HG03175 (cell line): ENCODE results near the gene SUCLG1.
"Not testable (repeated sequence)": the region's sequence is repeated elsewhere in the genome, so short reads cannot be mapped to it uniquely, and the experiment has no call there.

Experiments
- ATAC-seq: cut with Tn5 transposase; IDR thresholded peaks from one replicate; pipeline ENCODE4 v1.9.1; 2021; ENCODE audit warnings: mild to moderate bottlenecking, moderate library complexity; ENCODE audit not compliant: unreplicated experiment

The SUCLG1 gene

GRCh38 chr2:84459018-84459943 lies at the start of gene SUCLG1:
Gene SUCLG1, minus strand, starts transcription at chr2:84459280. Its CDS starts 11 bp downstream, at chr2:84459269.
- ATAC-seq = peak; percentile 96

- ATAC-seq = no peak
Measured at GRCh38 chr2:84498150-84498799, 39.2 kb upstream of the SUCLG1 start.

- no peak for ATAC-seq
Measured at GRCh38 chr2:84497285-84497684, 38.2 kb upstream of the SUCLG1 start.

GRCh38 chr2:84496386-84496785 lies 37.3 kb upstream of the SUCLG1 start:
- no peak for ATAC-seq

- ATAC-seq = peak; percentile 83
Measured at GRCh38 chr2:84495539-84496146, 36.6 kb upstream of the SUCLG1 start.

GRCh38 chr2:84494070-84494469 lies 35.0 kb upstream of the SUCLG1 start:
- ATAC-seq = no peak

- ATAC-seq = no peak
Measured at GRCh38 chr2:84493514-84493913, 34.4 kb upstream of the SUCLG1 start.

GRCh38 chr2:84492571-84492970 lies 33.5 kb upstream of the SUCLG1 start:
- no peak for ATAC-seq

GRCh38 chr2:84491741-84492140 lies 32.7 kb upstream of the SUCLG1 start:
- ATAC-seq = no peak

- ATAC-seq = no peak
Measured at GRCh38 chr2:84491256-84491655, 32.2 kb upstream of the SUCLG1 start.

- ATAC-seq = no peak
Measured at GRCh38 chr2:84487298-84487996, 28.4 kb upstream of the SUCLG1 start.

- ATAC-seq = no peak
Measured at GRCh38 chr2:84486441-84487115, 27.5 kb upstream of the SUCLG1 start.

GRCh38 chr2:84483320-84483719 lies 24.2 kb upstream of the SUCLG1 start:
- ATAC-seq = no peak

- no peak for ATAC-seq
Measured at GRCh38 chr2:84482603-84483002, 23.5 kb upstream of the SUCLG1 start.

- no peak for ATAC-seq
Measured at GRCh38 chr2:84481702-84482101, 22.6 kb upstream of the SUCLG1 start.

- ATAC-seq = no peak
Measured at GRCh38 chr2:84478867-84479266, 19.8 kb upstream of the SUCLG1 start.

GRCh38 chr2:84477886-84478285 lies 18.8 kb upstream of the SUCLG1 start:
- ATAC-seq = no peak

- ATAC-seq = no peak
Measured at GRCh38 chr2:84474176-84474575, 15.1 kb upstream of the SUCLG1 start.

GRCh38 chr2:84472856-84473565 lies 13.9 kb upstream of the SUCLG1 start:
- no peak for ATAC-seq

- not testable (repeated sequence) for ATAC-seq
Measured at GRCh38 chr2:84472423-84472822, 13.3 kb upstream of the SUCLG1 start.
